ENCODE results near the gene CRYBG2. TPM values are rescaled to one million over a fixed set of nuclear protein-coding genes. Genes with fewer than 3 reads are reported as not detected.

Gene CRYBG2
- total and polyA plus RNA-seq, 2 of the 13 experiments (the other 11 are each of a cell fraction or from before 2014, with no cell fraction given) = 1.3 to 2.9 TPM

DNA sequence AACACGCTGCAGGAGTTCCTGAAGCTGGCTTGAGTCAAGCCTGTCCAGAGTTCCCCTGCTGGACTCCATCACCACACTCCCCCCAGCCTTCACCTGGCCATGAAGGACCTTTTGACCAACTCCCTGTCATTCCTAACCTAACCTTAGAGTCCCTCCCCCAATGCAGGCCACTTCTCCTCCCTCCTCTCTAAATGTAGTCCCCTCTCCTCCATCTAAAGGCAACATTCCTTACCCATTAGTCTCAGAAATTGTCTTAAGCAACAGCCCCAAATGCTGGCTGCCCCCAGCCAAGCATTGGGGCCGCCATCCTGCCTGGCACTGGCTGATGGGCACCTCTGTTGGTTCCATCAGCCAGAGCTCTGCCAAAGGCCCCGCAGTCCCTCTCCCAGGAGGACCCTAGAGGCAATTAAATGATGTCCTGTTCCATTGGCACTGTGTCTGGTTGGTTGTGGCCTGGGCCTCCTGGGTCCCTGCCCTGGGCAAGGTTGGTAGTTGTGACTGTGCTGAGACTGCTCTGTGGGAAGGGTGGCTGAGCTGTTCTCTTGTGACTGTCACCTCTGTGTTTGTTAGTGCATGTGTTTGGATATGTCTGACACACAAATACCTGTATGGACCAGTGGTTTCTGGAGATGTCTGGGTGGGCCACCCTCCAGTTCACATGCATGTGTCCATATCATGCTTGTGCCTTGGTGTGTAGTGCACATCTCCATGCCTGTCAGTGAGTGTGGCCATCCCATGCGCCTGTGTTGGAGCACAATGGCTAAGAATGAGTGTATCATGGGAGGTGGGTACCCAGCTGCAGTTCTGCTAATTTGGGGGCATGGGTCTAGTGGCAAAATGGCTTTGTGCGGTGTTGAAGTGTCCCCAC lies 72.6 kb downstream of the CRYBG2 start:
- Histone ChIP-seq H3K4me1 (ENCODE audit: insufficient read depth, low read length) (peaks cover 38% of the 10 kb centered on the region), H3K9ac (ENCODE audit: insufficient read depth, low read depth, low read length) (no peak overlapping the region), H3K4me2 (ENCODE audit: low read depth, low read length) (no peak overlapping the region), H3K79me2 (ENCODE audit: insufficient read depth, low read length) (no peaks in the 10 kb centered on the region), H2AFZ (ENCODE audit: low read length) (no peak overlapping the region), H3K4me3 (replicated peaks in 1 of 3; ENCODE audit: insufficient read depth in 1 of 3, low read depth in 2 of 3, low read length in 3 of 3) (0 out of 6 replicates have a peak overlapping the region, but pooled peaks of 1 of the 3 experiments have one; percentile 78), H4K20me1 (ENCODE audit: insufficient read depth, low read length) (no peaks in the 10 kb centered on the region), H3K36me3 (replicated peaks in 1 of 2; ENCODE audit: control insufficient read depth in 1 of 2, insufficient read depth in 2 of 2, low read length in 2 of 2) (peaks cover 9 to 22% of the 10 kb centered on the region in 2 experiments), H3K9me3 (ENCODE audit: low read length) (no peaks in the 10 kb centered on the region), H3K27me3 (ENCODE audit: control insufficient read depth in 1 of 2, insufficient read depth in 2 of 2, low read length in 2 of 2) (no peaks in the 10 kb centered on the region), H3K27ac (ENCODE audit: extremely low read length, insufficient read depth, low read length) (no peak overlapping the region)
- ATAC-seq (no peak), FAIRE-seq (no peak), DNase-seq (ENCODE audit: low spot score) (no peak)
- CTCF ChIA-PET (ENCODE audit: low intra/inter-chr PET ratio, low total read pairs) = interaction anchor here (0.9 kb wide), 1 partner anchor 82 kb away, joined by 3 read pairs; no protein-coding TSS in a partner anchor
- 100% methylated on average over 2 of the region's 5 CpGs for WGBS (ENCODE audit: low lambda C conversion rate)
- TSS peak; percentile 60 for BruUV-seq (replicated peaks)
- TF ChIP-seq ZIK1 (CRISPR knock-in tag; IDR thresholded peaks at IDR 0.05; ENCODE audit: borderline replicate concordance, low read depth) (no peak), ZNF557 (CRISPR knock-in tag; IDR thresholded peaks at IDR 0.05) (no peak), SOX13 (IDR thresholded peaks at IDR 0.05) (no peak), SOX13 (CRISPR knock-in tag; conservative IDR thresholded peaks at IDR 0.05 in 1 of 2, IDR thresholded peaks at IDR 0.05 in 1 of 2) (no peak), TCF12 (IDR thresholded peaks at IDR 0.05) (no peak), TCF12 (CRISPR knock-in tag; IDR thresholded peaks at IDR 0.05) (no peak)
- TF ChIP-seq, protein P1, sequence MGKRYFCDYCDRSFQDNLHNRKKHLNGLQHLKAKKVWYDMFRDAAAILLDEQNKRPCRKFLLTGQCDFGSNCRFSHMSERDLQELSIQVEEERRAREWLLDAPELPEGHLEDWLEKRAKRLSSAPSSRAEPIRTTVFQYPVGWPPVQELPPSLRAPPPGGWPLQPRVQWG (CRISPR knock-in tag; IDR thresholded peaks at IDR 0.05; ENCODE audit: borderline replicate concordance, low read depth) = no peak
- TF ChIP-seq, protein P2, sequence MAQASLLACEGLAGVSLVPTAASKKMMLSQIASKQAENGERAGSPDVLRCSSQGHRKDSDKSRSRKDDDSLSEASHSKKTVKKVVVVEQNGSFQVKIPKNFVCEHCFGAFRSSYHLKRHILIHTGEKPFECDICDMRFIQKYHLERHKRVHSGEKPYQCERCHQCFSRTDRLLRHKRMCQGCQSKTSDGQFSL (CRISPR knock-in tag; IDR thresholded peaks at IDR 0.05) = no peak
- TF ChIP-seq, protein P3, sequence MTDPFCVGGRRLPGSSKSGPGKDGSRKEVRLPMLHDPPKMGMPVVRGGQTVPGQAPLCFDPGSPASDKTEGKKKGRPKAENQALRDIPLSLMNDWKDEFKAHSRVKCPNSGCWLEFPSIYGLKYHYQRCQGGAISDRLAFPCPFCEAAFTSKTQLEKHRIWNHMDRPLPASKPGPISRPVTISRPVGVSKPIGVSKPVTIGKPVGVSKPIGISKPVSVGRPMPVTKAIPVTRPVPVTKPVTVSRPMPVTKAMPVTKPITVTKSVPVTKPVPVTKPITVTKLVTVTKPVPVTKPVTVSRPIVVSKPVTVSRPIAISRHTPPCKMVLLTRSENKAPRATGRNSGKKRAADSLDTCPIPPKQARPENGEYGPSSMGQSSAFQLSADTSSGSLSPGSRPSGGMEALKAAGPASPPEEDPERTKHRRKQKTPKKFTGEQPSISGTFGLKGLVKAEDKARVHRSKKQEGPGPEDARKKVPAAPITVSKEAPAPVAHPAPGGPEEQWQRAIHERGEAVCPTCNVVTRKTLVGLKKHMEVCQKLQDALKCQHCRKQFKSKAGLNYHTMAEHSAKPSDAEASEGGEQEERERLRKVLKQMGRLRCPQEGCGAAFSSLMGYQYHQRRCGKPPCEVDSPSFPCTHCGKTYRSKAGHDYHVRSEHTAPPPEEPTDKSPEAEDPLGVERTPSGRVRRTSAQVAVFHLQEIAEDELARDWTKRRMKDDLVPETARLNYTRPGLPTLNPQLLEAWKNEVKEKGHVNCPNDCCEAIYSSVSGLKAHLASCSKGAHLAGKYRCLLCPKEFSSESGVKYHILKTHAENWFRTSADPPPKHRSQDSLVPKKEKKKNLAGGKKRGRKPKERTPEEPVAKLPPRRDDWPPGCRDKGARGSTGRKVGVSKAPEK (CRISPR knock-in tag; IDR thresholded peaks at IDR 0.05; ENCODE audit: borderline replicate concordance) = no peak
- POLR2A ChIA-PET = interaction anchor here (2.9 kb wide), 1 partner anchor 78 kb away, joined by 13 read pairs; no protein-coding TSS in a partner anchor
- intact Hi-C loops (cut with micrococcal nuclease; ENCODE audit: unreplicated experiment) = no loop called here
- in situ Hi-C loops (cut with HindIII; ENCODE audit: extremely low pct_ligation_motif_present, low pct_unique_long_range_greater_than_20kb) = loop anchor here (5.0 kb wide), 2 partner anchors 41 to 111 kb away; no protein-coding TSS in a partner anchor
